WTC11 (cell line): ENCODE data around the gene FAM193A. TPM values are rescaled to one million over a fixed set of nuclear protein-coding genes. Genes with fewer than 3 reads are reported as not detected.
A peak's percentile ranks its signal among the peaks of the same experiment; 100 is the strongest.

Experiments used
- ATAC-seq: fragments of 200-7000 bp; cut with Tn5 transposase; 2 replicates; pipeline ENCODE4 v1.10.0; 2021; ENCODE audit warnings: mild to moderate bottlenecking, moderate library complexity
- CTCF ChIA-PET: fragments of 300-600 bp; sonication (Branson Sonifier 250); formaldehyde crosslinking; loops from one replicate; lab custom pipeline; 2021; ENCODE audit warnings: antibody characterized with exemption; lab: Charles Lee
- POLR2A ChIA-PET: fragments of 350-600 bp; sonication (Branson Sonifier 250); formaldehyde crosslinking; loops from one replicate; lab custom pipeline; 2021; ENCODE audit warnings: antibody characterized with exemption; lab: Charles Lee
- DNase-seq: peaks from one replicate; pipeline ENCODE4 v3.0.0; 2021; ENCODE audit warnings: low spot score
- H3K27ac Mint-ChIP-seq: 2 replicates; pipeline ENCODE4 v1.8.0; 2021; ENCODE audit warnings: mixed read lengths
- H3K27me3 Mint-ChIP-seq: 2 replicates; pipeline ENCODE4 v1.8.0; 2021; ENCODE audit warnings: low read depth, mild to moderate bottlenecking, moderate library complexity, mixed read lengths
- H3K36me3 Mint-ChIP-seq: 2 replicates; pipeline ENCODE4 v1.8.0; 2021; ENCODE audit warnings: mixed read lengths
- H3K4me1 Mint-ChIP-seq: 2 replicates; pipeline ENCODE4 v1.8.0; 2022; ENCODE audit warnings: mixed read lengths
- H3K4me3 Mint-ChIP-seq: 2 replicates; pipeline ENCODE4 v1.8.0; 2021; ENCODE audit warnings: mild to moderate bottlenecking, moderate library complexity, mixed read lengths
- H3K9me3 Mint-ChIP-seq: 2 replicates; pipeline ENCODE4 v1.8.0; 2021; ENCODE audit warnings: mixed read lengths
- ELF4 ChIP-seq: sonication (generic); formaldehyde crosslinking; IDR thresholded peaks from 2 replicates; pipeline ENCODE4 v1.8.1; 2022; ENCODE audit warnings: low read depth, mild to moderate bottlenecking, moderate library complexity, missing genetic modification reagents
- ERG ChIP-seq: fragments of 250-450 bp; sonication (Bioruptor Pico); IDR thresholded peaks from 2 replicates; pipeline ENCODE4 v1.8.0; 2021; ENCODE audit warnings: mild to moderate bottlenecking
- FOXP1 ChIP-seq: sonication (generic); formaldehyde crosslinking; IDR thresholded peaks from 2 replicates; pipeline ENCODE4 v1.8.0; 2022; ENCODE audit warnings: missing genetic modification reagents, mild to moderate bottlenecking, moderate library complexity, borderline replicate concordance
- HMGA2 ChIP-seq: fragments of 250-450 bp; sonication (Bioruptor Pico); IDR thresholded peaks from 2 replicates; pipeline ENCODE4 v1.4.0; 2021; ENCODE audit warnings: mild to moderate bottlenecking, moderate library complexity
- NFE2L1 ChIP-seq: sonication (generic); formaldehyde crosslinking; IDR thresholded peaks from 2 replicates; pipeline ENCODE4 v1.8.1; 2023; ENCODE audit warnings: missing genetic modification reagents
- NR2C2 ChIP-seq: sonication (generic); formaldehyde crosslinking; IDR thresholded peaks from 2 replicates; pipeline ENCODE4 v1.8.0; 2022; ENCODE audit warnings: mild to moderate bottlenecking, missing genetic modification reagents
- PRDM15 ChIP-seq: sonication (generic); formaldehyde crosslinking; IDR thresholded peaks from 2 replicates; pipeline ENCODE4 v1.8.0; 2022; ENCODE audit warnings: missing genetic modification reagents
- RORB ChIP-seq: fragments of 250-450 bp; sonication (Bioruptor Pico); IDR thresholded peaks from 2 replicates; pipeline ENCODE4 v1.9.0; 2021; ENCODE audit warnings: mild to moderate bottlenecking
- SMAD3 ChIP-seq: sonication (generic); formaldehyde crosslinking; IDR thresholded peaks from 2 replicates; pipeline ENCODE4 v1.8.0; 2022; ENCODE audit warnings: missing genetic modification reagents, mild to moderate bottlenecking, borderline replicate concordance
- TEAD4 ChIP-seq: sonication (generic); formaldehyde crosslinking; IDR thresholded peaks from 2 replicates; pipeline ENCODE4 v1.8.0; 2022; ENCODE audit warnings: mild to moderate bottlenecking, missing genetic modification reagents
- TP53 ChIP-seq: sonication (generic); formaldehyde crosslinking; IDR thresholded peaks from 2 replicates; pipeline ENCODE4 v1.8.1; 2023; ENCODE audit warnings: mild to moderate bottlenecking, missing genetic modification reagents
- USF1 ChIP-seq: sonication (generic); formaldehyde crosslinking; IDR thresholded peaks from 2 replicates; pipeline ENCODE4 v1.8.0; 2022; ENCODE audit warnings: mild to moderate bottlenecking, missing genetic modification reagents
- ZMAT4 ChIP-seq: fragments of 250-450 bp; sonication (Bioruptor Pico); IDR thresholded peaks from 2 replicates; pipeline ENCODE4 v1.9.0; 2021; ENCODE audit warnings: mild to moderate bottlenecking
- total RNA-seq: library from RNA; stranded (reverse); gene quantifications from 3 replicates; pipeline ENCODE4 v1.2.3, GENCODE V29; 2021
- TF ChIP-seq, protein P1 (sequence below): sonication (generic); formaldehyde crosslinking; IDR thresholded peaks from 2 replicates; pipeline ENCODE4 v1.8.1; 2023; ENCODE audit warnings: mild to moderate bottlenecking, missing genetic modification reagents
- TF ChIP-seq, protein P2 (sequence below): sonication (generic); formaldehyde crosslinking; IDR thresholded peaks from 2 replicates; pipeline ENCODE4 v1.8.1; 2022; ENCODE audit warnings: low read depth, mild to moderate bottlenecking, moderate library complexity, missing genetic modification reagents, borderline replicate concordance

FAM193A gene
- total RNA-seq, 1 experiment from 2014 or later, result 28.1 TPM

DNA sequence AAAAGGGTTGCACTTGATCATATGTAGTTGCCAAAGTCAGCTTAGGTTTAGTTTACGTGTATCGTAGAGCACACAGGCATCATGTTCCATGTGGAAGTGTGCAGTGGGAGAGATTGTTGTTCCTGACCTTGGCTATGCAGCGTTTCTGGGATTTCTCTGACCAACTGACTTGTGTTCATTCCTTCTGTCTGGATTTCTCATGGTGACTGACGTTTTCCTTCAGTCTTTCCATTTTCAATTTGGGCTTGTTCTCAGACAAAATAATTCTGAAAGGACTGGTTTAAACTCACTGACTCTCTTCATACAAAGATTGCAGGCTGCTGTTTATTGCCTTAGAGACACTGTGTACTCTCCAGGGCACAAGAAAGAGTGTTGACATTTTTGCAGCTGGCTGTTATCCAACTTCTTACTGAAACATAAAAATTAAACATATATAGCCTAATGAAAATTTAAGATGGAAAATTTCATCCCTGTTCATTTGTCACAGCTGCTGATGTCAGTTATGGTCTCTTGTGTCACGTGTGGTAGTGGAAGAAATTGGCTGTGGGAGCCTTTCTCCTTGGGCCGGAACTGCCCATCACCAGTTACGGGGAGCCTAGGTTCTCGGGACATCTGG lies 124.3 kb downstream of the FAM193A start (continued):
- no peak for TF ChIP-seq USF1
- no peak for TF ChIP-seq ZMAT4 (CRISPR knock-in tag)
- no peak for TF ChIP-seq ERG (CRISPR knock-in tag)
- no peak for TF ChIP-seq NFE2L1 (CRISPR knock-in tag)
- no peak for TF ChIP-seq PRDM15 (CRISPR knock-in tag)
- TF ChIP-seq, protein P1, sequence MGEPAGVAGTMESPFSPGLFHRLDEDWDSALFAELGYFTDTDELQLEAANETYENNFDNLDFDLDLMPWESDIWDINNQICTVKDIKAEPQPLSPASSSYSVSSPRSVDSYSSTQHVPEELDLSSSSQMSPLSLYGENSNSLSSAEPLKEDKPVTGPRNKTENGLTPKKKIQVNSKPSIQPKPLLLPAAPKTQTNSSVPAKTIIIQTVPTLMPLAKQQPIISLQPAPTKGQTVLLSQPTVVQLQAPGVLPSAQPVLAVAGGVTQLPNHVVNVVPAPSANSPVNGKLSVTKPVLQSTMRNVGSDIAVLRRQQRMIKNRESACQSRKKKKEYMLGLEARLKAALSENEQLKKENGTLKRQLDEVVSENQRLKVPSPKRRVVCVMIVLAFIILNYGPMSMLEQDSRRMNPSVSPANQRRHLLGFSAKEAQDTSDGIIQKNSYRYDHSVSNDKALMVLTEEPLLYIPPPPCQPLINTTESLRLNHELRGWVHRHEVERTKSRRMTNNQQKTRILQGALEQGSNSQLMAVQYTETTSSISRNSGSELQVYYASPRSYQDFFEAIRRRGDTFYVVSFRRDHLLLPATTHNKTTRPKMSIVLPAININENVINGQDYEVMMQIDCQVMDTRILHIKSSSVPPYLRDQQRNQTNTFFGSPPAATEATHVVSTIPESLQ (CRISPR knock-in tag), result no peak
- TF ChIP-seq, protein P2, sequence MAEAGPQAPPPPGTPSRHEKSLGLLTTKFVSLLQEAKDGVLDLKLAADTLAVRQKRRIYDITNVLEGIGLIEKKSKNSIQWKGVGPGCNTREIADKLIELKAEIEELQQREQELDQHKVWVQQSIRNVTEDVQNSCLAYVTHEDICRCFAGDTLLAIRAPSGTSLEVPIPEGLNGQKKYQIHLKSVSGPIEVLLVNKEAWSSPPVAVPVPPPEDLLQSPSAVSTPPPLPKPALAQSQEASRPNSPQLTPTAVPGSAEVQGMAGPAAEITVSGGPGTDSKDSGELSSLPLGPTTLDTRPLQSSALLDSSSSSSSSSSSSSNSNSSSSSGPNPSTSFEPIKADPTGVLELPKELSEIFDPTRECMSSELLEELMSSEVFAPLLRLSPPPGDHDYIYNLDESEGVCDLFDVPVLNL (CRISPR knock-in tag), result no peak
- TF ChIP-seq, all 79 proteins: peak for 0

DNA sequence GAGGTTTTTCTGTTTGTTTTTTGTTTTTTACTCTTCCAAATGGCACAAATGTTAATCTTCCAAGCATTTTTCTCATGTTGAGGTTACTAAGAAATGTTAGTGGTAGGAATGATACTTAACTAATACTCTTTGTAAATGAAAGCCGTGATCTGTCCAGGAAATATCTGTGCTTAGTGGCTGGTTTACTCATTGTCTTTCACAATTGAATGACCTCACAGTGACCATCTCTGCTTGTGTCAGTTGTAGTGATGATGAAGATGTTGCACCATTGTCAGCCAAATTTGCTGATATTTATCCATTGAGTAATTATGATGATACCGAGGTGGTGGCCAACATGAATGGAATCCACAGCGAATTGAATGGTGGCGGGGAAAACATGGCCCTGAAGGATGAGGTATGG lies 126.2 kb downstream of the FAM193A start:
- CTCF ChIA-PET, result interaction anchor here (1.1 kb wide), 1 partner anchor 10 kb away, joined by 5 read pairs; no protein-coding TSS in a partner anchor
- POLR2A ChIA-PET, result no interaction called here
- DNase-seq (no peak), ATAC-seq (no peak)
- Mint-ChIP-seq H3K27me3 (no peaks in the 10 kb centered on the region), H3K27ac (peak overlapping the region; percentile 16; the same call in 1 of the 2 replicates), H3K4me1 (no peaks in the 10 kb centered on the region), H3K36me3 (peaks cover 57% of the 10 kb centered on the region), H3K4me3 (no peak overlapping the region), H3K9me3 (no peaks in the 10 kb centered on the region)
- TF ChIP-seq TP53 (CRISPR knock-in tag), result no peak
- TF ChIP-seq TEAD4 (CRISPR knock-in tag), result no peak
- no peak for TF ChIP-seq NFE2L1 (CRISPR knock-in tag)
- no peak for TF ChIP-seq SMAD3 (CRISPR knock-in tag)
- TF ChIP-seq RORB (CRISPR knock-in tag), result no peak
- no peak for TF ChIP-seq FOXP1
- no peak for TF ChIP-seq NR2C2 (CRISPR knock-in tag)
- no peak for TF ChIP-seq ELF4 (CRISPR knock-in tag)
- TF ChIP-seq HMGA2 (CRISPR knock-in tag), result no peak
